IPS DF 6.9 (cell line): ENCODE results near the gene AVP.
A peak's percentile ranks its signal among the peaks of the same experiment; 100 is the strongest.

Source experiments
- DNase-seq: peaks from one replicate; pipeline ENCODE4 v3.0.0-alpha.2; 2013; ENCODE audit warnings: low read depth, low spot score
- H3K27ac ChIP-seq: one replicate; pipeline ENCODE4 v1.5.1; 2013; ENCODE audit warnings: low read length, control low read depth
- H3K27me3 ChIP-seq: 2 replicates; pipeline ENCODE4 v1.6.1; 2013; ENCODE audit warnings: mild to moderate bottlenecking, low read length; ENCODE audit not compliant: control insufficient read depth, insufficient read depth
- H3K36me3 ChIP-seq: 2 replicates; pipeline ENCODE4 v1.6.1; 2013; ENCODE audit warnings: low read length; ENCODE audit not compliant: control insufficient read depth, insufficient read depth
- H3K4me1 ChIP-seq: 2 replicates; pipeline ENCODE4 v1.6.1; 2013; ENCODE audit warnings: low read length; ENCODE audit not compliant: control insufficient read depth, insufficient read depth
- H3K4me3 ChIP-seq: 2 replicates; pipeline ENCODE4 v1.5.1; 2013; ENCODE audit warnings: mild to moderate bottlenecking, low read length
- H3K9me3 ChIP-seq: 2 replicates; pipeline ENCODE4 v1.6.1; 2013; ENCODE audit warnings: low read length, inconsistent platforms; ENCODE audit not compliant: control insufficient read depth, insufficient read depth
- WGBS: extraction: QIAGEN DNeasy Blood & Tissue Kit; methylation state at CpG from one replicate; pipeline ENCODE4 v1.1.7; 2013; ENCODE audit warnings: mixed read lengths, missing lambda C conversion rate; ENCODE audit not compliant: insufficient read length, insufficient coverage; 5-methylcytosine and 5-hydroxymethylcytosine counted together

Gene AVP

GRCh38 chr20:3101251-3101650 lies 16.7 kb upstream of the AVP start:
- no peaks in the 10 kb centered on the region for H3K36me3 ChIP-seq
- no peak overlapping the region for H3K27ac ChIP-seq
- H3K9me3 ChIP-seq: no peaks in the 10 kb centered on the region
- no peak overlapping the region for H3K4me3 ChIP-seq
- H3K4me1 ChIP-seq: no peaks in the 10 kb centered on the region
- no CpG with 5 or more reads among the region's 6 CpGs for WGBS
- DNase-seq: no peak
- no peaks in the 10 kb centered on the region for H3K27me3 ChIP-seq

GRCh38 chr20:3100480-3100879 lies 16.0 kb upstream of the AVP start:
- WGBS: no CpG with 5 or more reads among the region's 7 CpGs
- Histone ChIP-seq H3K4me3 (no peak overlapping the region), H3K36me3 (no peaks in the 10 kb centered on the region), H3K27me3 (no peaks in the 10 kb centered on the region), H3K4me1 (no peaks in the 10 kb centered on the region), H3K27ac (no peak overlapping the region), H3K9me3 (no peaks in the 10 kb centered on the region)
- DNase-seq: no peak

- H3K36me3 ChIP-seq: no peaks in the 10 kb centered on the region
- no CpG with 5 or more reads among the region's 13 CpGs for WGBS
- H3K4me1 ChIP-seq: no peaks in the 10 kb centered on the region; the same call in 1 of the 2 replicates
Measured at GRCh38 chr20:3094848-3095629, 10.5 kb upstream of the AVP start.

GRCh38 chr20:3093861-3094361 lies 9.4 kb upstream of the AVP start:
- H3K36me3 ChIP-seq: no peaks in the 10 kb centered on the region
- H3K4me3 ChIP-seq: no peak overlapping the region
- no peak overlapping the region for H3K27ac ChIP-seq
- H3K27me3 ChIP-seq: no peaks in the 10 kb centered on the region
- DNase-seq: no peak
- WGBS: no CpG with 5 or more reads among the region's 10 CpGs
- H3K9me3 ChIP-seq: no peaks in the 10 kb centered on the region
- no peaks in the 10 kb centered on the region; the same call in 1 of the 2 replicates for H3K4me1 ChIP-seq

More at GRCh38 chr20:3094848-3095629, 10.5 kb upstream of the AVP start:
- Histone ChIP-seq H3K27me3 (no peaks in the 10 kb centered on the region), H3K9me3 (no peaks in the 10 kb centered on the region), H3K27ac (no peak overlapping the region), H3K4me3 (no peak overlapping the region)
- no peak for DNase-seq

- Histone ChIP-seq H3K27ac (no peak overlapping the region), H3K27me3 (no peaks in the 10 kb centered on the region), H3K4me3 (peak overlapping the region; percentile 17; the same call in 1 of the 2 replicates), H3K36me3 (no peaks in the 10 kb centered on the region), H3K9me3 (no peaks in the 10 kb centered on the region), H3K4me1 (no peaks in the 10 kb centered on the region; the same call in 1 of the 2 replicates)
- WGBS: no CpG with 5 or more reads among the region's 81 CpGs
- no peak for DNase-seq
Measured at GRCh38 chr20:3092611-3093379, 8.3 kb upstream of the AVP start.

GRCh38 chr20:3090565-3090964 lies 6.0 kb upstream of the AVP start:
- no peak overlapping the region for H3K27ac ChIP-seq
- DNase-seq: no peak
- no CpG with 5 or more reads among the region's 1 CpG for WGBS

GRCh38 chr20:3088031-3088430 lies 3.5 kb upstream of the AVP start:
- H3K4me3 ChIP-seq: no peak overlapping the region
- H3K36me3 ChIP-seq: no peaks in the 10 kb centered on the region; the same call in 1 of the 2 replicates
- no peak for DNase-seq
- H3K9me3 ChIP-seq: no peaks in the 10 kb centered on the region
- H3K4me1 ChIP-seq: peaks cover 7% of the 10 kb centered on the region
- WGBS: no CpG with 5 or more reads among the region's 7 CpGs
- H3K27ac ChIP-seq: no peak overlapping the region
- peaks cover 8% of the 10 kb centered on the region; the same call in 1 of the 2 replicates for H3K27me3 ChIP-seq

More at GRCh38 chr20:3090565-3090964, 6.0 kb upstream of the AVP start:
- H3K9me3 ChIP-seq: no peaks in the 10 kb centered on the region
- H3K27me3 ChIP-seq: no peaks in the 10 kb centered on the region
- H3K4me3 ChIP-seq: no peak overlapping the region
- no peaks in the 10 kb centered on the region for H3K36me3 ChIP-seq
- H3K4me1 ChIP-seq: no peaks in the 10 kb centered on the region; the same call in 1 of the 2 replicates

- WGBS: no CpG with 5 or more reads among the region's 8 CpGs
- H3K4me1 ChIP-seq: peaks cover 7% of the 10 kb centered on the region
- H3K9me3 ChIP-seq: no peaks in the 10 kb centered on the region
- H3K4me3 ChIP-seq: no peak overlapping the region
- no peaks in the 10 kb centered on the region; the same call in 1 of the 2 replicates for H3K36me3 ChIP-seq
- peaks cover 23% of the 10 kb centered on the region for H3K27me3 ChIP-seq
- no peak for DNase-seq
- no peak overlapping the region for H3K27ac ChIP-seq
Measured at GRCh38 chr20:3085571-3086072, 1.1 kb upstream of the AVP start.

GRCh38 chr20:3084986-3085360 lies 449 bp upstream of the AVP start:
- no peaks in the 10 kb centered on the region; the same call in 1 of the 2 replicates for H3K36me3 ChIP-seq
- peaks cover 7% of the 10 kb centered on the region for H3K4me1 ChIP-seq
- no peak overlapping the region for H3K4me3 ChIP-seq
- no peak overlapping the region for H3K27ac ChIP-seq
- no peak for DNase-seq
- WGBS: no CpG with 5 or more reads among the region's 7 CpGs
- H3K27me3 ChIP-seq: peaks cover 23% of the 10 kb centered on the region
- no peaks in the 10 kb centered on the region for H3K9me3 ChIP-seq
